ENCODE measurements around the gene CDHR3.
"Not testable (repeated sequence)": the region's sequence is repeated elsewhere in the genome, so short reads cannot be mapped to it uniquely, and the experiment has no call there.

The CDHR3 gene

GRCh38 chr7:106001196-106001595 is 38.1 kb downstream of the CDHR3 start:
- no peak for DNase-seq (ENCODE audit: low spot score)

- no peak for DNase-seq (ENCODE audit: low spot score)
Observed at GRCh38 chr7:106001886-106002285, 38.8 kb downstream of the CDHR3 start.

GRCh38 chr7:106003525-106004064 is 40.5 kb downstream of the CDHR3 start:
- DNase-seq (ENCODE audit: low spot score) = no peak

GRCh38 chr7:106006906-106007305 is 43.8 kb downstream of the CDHR3 start:
- DNase-seq (ENCODE audit: low spot score) = no peak

GRCh38 chr7:106007796-106008195 is 44.7 kb downstream of the CDHR3 start:
- DNase-seq (ENCODE audit: low spot score) = not testable (repeated sequence)

- peak; percentile 89 for DNase-seq (ENCODE audit: low spot score)
Observed at GRCh38 chr7:106009503-106010226, 46.6 kb downstream of the CDHR3 start.

GRCh38 chr7:106010331-106010730 is 47.3 kb downstream of the CDHR3 start:
- peak; percentile 29 for DNase-seq (ENCODE audit: low spot score)

GRCh38 chr7:106010866-106011265 is 47.8 kb downstream of the CDHR3 start:
- no peak for DNase-seq (ENCODE audit: low spot score)

- DNase-seq (ENCODE audit: low spot score) = no peak
Observed at GRCh38 chr7:106012184-106012583, 49.1 kb downstream of the CDHR3 start.

GRCh38 chr7:106012935-106013439 is 49.9 kb downstream of the CDHR3 start:
- no peak for DNase-seq (ENCODE audit: low spot score)

- DNase-seq (ENCODE audit: low spot score) = no peak
Observed at GRCh38 chr7:106015381-106016218, 52.5 kb downstream of the CDHR3 start.

- DNase-seq (ENCODE audit: low spot score) = no peak
Observed at GRCh38 chr7:106016331-106016730, 53.3 kb downstream of the CDHR3 start.

GRCh38 chr7:106017657-106018056 is 54.6 kb downstream of the CDHR3 start:
- DNase-seq (ENCODE audit: low spot score) = no peak

GRCh38 chr7:106018566-106019469 is 55.8 kb downstream of the CDHR3 start:
- no peak for DNase-seq (ENCODE audit: low spot score)

GRCh38 chr7:106019470-106019820 is 56.4 kb downstream of the CDHR3 start:
- DNase-seq (ENCODE audit: low spot score) = no peak

- DNase-seq (ENCODE audit: low spot score) = no peak
Observed at GRCh38 chr7:106021151-106022067, 58.3 kb downstream of the CDHR3 start.

GRCh38 chr7:106022193-106022821 is 59.2 kb downstream of the CDHR3 start:
- peak; percentile 41 for DNase-seq (ENCODE audit: low spot score)

GRCh38 chr7:106023369-106024322 is 60.6 kb downstream of the CDHR3 start:
- DNase-seq (ENCODE audit: low spot score) = peak; percentile 36

GRCh38 chr7:106026101-106026500 is 63.0 kb downstream of the CDHR3 start:
- DNase-seq (ENCODE audit: low spot score) = no peak
